H1 (cell line): ENCODE results near the gene LMAN1L. TPM values are rescaled to one million over a fixed set of nuclear protein-coding genes. Genes with fewer than 3 reads are reported as not detected.

Source experiments
- ATF2 ChIP-seq: IDR thresholded peaks from 2 replicates; pipeline ENCODE4 v1.6.1; 2012; ENCODE audit warnings: low read length, inconsistent platforms
- EZH2 ChIP-seq: fragments of 200-600 bp; sonication (generic); IDR thresholded peaks from 2 replicates; pipeline ENCODE4 v1.7.1; 2012; ENCODE audit warnings: low read depth, mild to moderate bottlenecking, moderate library complexity, low read length, inconsistent platforms; ENCODE audit not compliant: severe bottlenecking
- RNF2 ChIP-seq: fragments of 200-900, 300-1000 bp; sonication (generic); IDR thresholded peaks from 2 replicates; pipeline ENCODE4 v1.7.1; 2016; ENCODE audit warnings: borderline replicate concordance, low read depth, mild to moderate bottlenecking, antibody characterized with exemption, low read length; ENCODE audit not compliant: poor library complexity, severe bottlenecking; ENCODE audit errors: missing control alignments
- SP4 ChIP-seq: IDR thresholded peaks from 2 replicates; pipeline ENCODE4 v1.6.1; 2012; ENCODE audit warnings: low read length, inconsistent platforms
- polyA plus RNA-seq, 7 experiments: library from polyadenylated mRNA; depleted of rRNA in 3 of 7; stranded (reverse) in 5 of 7; unstranded in 2 of 7; fragments of >200 nt in 5 of 7; fragments of 200-250 nt in 2 of 7; gene quantifications; 1 replicate in 5 of 7; 2 replicates in 1 of 7; 4 replicates in 1 of 7; pipeline versions ENCODE4 v1.2.1 to v1.2.3, GENCODE V29; 2011 to 2013; ENCODE audit warnings: missing spikeins in 2 of 7, mixed read lengths in 2 of 7
- total RNA-seq: library from RNA; stranded (reverse); fragmentation: NEBNext Ultra II Directional; extraction: Animal tissue kit (Norgen Biotek cat#: 25700); gene quantifications from 2 replicates; pipeline ENCODE4 v1.2.1, GENCODE V29; 2021

LMAN1L gene
- total and polyA plus RNA-seq, 2 of the 8 experiments (the other 6 are each of a cell fraction or from before 2014, with no cell fraction given): not detected

- TF ChIP-seq ATF2 (no peak), EZH2 (peak; percentile 8), SP4 (no peak), RNF2 (no peak)
Measured at GRCh38 chr15:74782259-74783071, 30.2 kb upstream of the LMAN1L start (continued).
